WTC11 (cell line): ENCODE data around the gene HPCA. TPM values are rescaled to one million over a fixed set of nuclear protein-coding genes. Genes with fewer than 3 reads are reported as not detected.

Source experiments
- ATAC-seq: fragments of 200-7000 bp; cut with Tn5 transposase; 2 replicates; pipeline ENCODE4 v1.10.0; 2021; ENCODE audit warnings: mild to moderate bottlenecking, moderate library complexity
- CTCF ChIA-PET: fragments of 300-600 bp; sonication (Branson Sonifier 250); formaldehyde crosslinking; loops from one replicate; lab custom pipeline; 2021; ENCODE audit warnings: antibody characterized with exemption; lab: Charles Lee
- POLR2A ChIA-PET: fragments of 350-600 bp; sonication (Branson Sonifier 250); formaldehyde crosslinking; loops from one replicate; lab custom pipeline; 2021; ENCODE audit warnings: antibody characterized with exemption; lab: Charles Lee
- DNase-seq: peaks from one replicate; pipeline ENCODE4 v3.0.0; 2021; ENCODE audit warnings: low spot score
- H3K27ac Mint-ChIP-seq: 2 replicates; pipeline ENCODE4 v1.8.0; 2021; ENCODE audit warnings: mixed read lengths
- H3K27me3 Mint-ChIP-seq: 2 replicates; pipeline ENCODE4 v1.8.0; 2021; ENCODE audit warnings: low read depth, mild to moderate bottlenecking, moderate library complexity, mixed read lengths
- H3K36me3 Mint-ChIP-seq: 2 replicates; pipeline ENCODE4 v1.8.0; 2021; ENCODE audit warnings: mixed read lengths
- H3K4me1 Mint-ChIP-seq: 2 replicates; pipeline ENCODE4 v1.8.0; 2022; ENCODE audit warnings: mixed read lengths
- H3K4me3 Mint-ChIP-seq: 2 replicates; pipeline ENCODE4 v1.8.0; 2021; ENCODE audit warnings: mild to moderate bottlenecking, moderate library complexity, mixed read lengths
- H3K9me3 Mint-ChIP-seq: 2 replicates; pipeline ENCODE4 v1.8.0; 2021; ENCODE audit warnings: mixed read lengths
- CBFB ChIP-seq: sonication (generic); formaldehyde crosslinking; IDR thresholded peaks from 2 replicates; pipeline ENCODE4 v1.8.1; 2022; ENCODE audit warnings: mild to moderate bottlenecking, low read depth, missing genetic modification reagents
- CREM ChIP-seq: sonication (generic); formaldehyde crosslinking; IDR thresholded peaks from 2 replicates; pipeline ENCODE4 v1.8.1; 2022; ENCODE audit warnings: mild to moderate bottlenecking, missing genetic modification reagents, moderate library complexity
- ELF4 ChIP-seq: sonication (generic); formaldehyde crosslinking; IDR thresholded peaks from 2 replicates; pipeline ENCODE4 v1.8.1; 2022; ENCODE audit warnings: low read depth, mild to moderate bottlenecking, moderate library complexity, missing genetic modification reagents
- HMGA2 ChIP-seq: fragments of 250-450 bp; sonication (Bioruptor Pico); IDR thresholded peaks from 2 replicates; pipeline ENCODE4 v1.4.0; 2021; ENCODE audit warnings: mild to moderate bottlenecking, moderate library complexity
- IRF2 ChIP-seq: sonication (generic); formaldehyde crosslinking; IDR thresholded peaks from 2 replicates; pipeline ENCODE4 v1.8.0; 2022; ENCODE audit warnings: low read depth, missing genetic modification reagents, borderline replicate concordance
- JAZF1 ChIP-seq: fragments of 250-450 bp; sonication (Bioruptor Pico); IDR thresholded peaks from 2 replicates; pipeline ENCODE4 v1.9.0; 2021; ENCODE audit warnings: moderate library complexity, mild to moderate bottlenecking, inconsistent platforms
- RORB ChIP-seq: fragments of 250-450 bp; sonication (Bioruptor Pico); IDR thresholded peaks from 2 replicates; pipeline ENCODE4 v1.9.0; 2021; ENCODE audit warnings: mild to moderate bottlenecking
- TEAD4 ChIP-seq: sonication (generic); formaldehyde crosslinking; IDR thresholded peaks from 2 replicates; pipeline ENCODE4 v1.8.0; 2022; ENCODE audit warnings: mild to moderate bottlenecking, missing genetic modification reagents
- ZNF121 ChIP-seq: sonication (generic); formaldehyde crosslinking; IDR thresholded peaks from 2 replicates; pipeline ENCODE4 v1.8.0; 2023; ENCODE audit warnings: missing genetic modification reagents
- ZNF396 ChIP-seq: fragments of 250-450 bp; sonication (Bioruptor Pico); IDR thresholded peaks from 2 replicates; pipeline ENCODE4 v1.8.0; 2021; ENCODE audit warnings: mild to moderate bottlenecking, moderate library complexity, borderline replicate concordance
- ZNF671 ChIP-seq: fragments of 250-450 bp; sonication (Bioruptor Pico); IDR thresholded peaks from 2 replicates; pipeline ENCODE4 v1.8.0; 2021; ENCODE audit warnings: mild to moderate bottlenecking
- total RNA-seq: library from RNA; stranded (reverse); gene quantifications from 3 replicates; pipeline ENCODE4 v1.2.3, GENCODE V29; 2021
- TF ChIP-seq, protein P1 (sequence below): fragments of 250-450 bp; sonication (Bioruptor Pico); IDR thresholded peaks from 2 replicates; pipeline ENCODE4 v1.9.0; 2021; ENCODE audit warnings: mild to moderate bottlenecking
- TF ChIP-seq, protein P2 (sequence below): sonication (generic); formaldehyde crosslinking; IDR thresholded peaks from 2 replicates; pipeline ENCODE4 v1.8.1; 2022; ENCODE audit warnings: low read depth, missing genetic modification reagents, borderline replicate concordance
- TF ChIP-seq, protein P3 (sequence below): sonication (generic); formaldehyde crosslinking; conservative IDR thresholded peaks from 2 replicates; pipeline ENCODE4 v1.8.1; 2022; ENCODE audit warnings: mild to moderate bottlenecking, missing genetic modification reagents
- TF ChIP-seq, protein P4 (sequence below): fragments of 250-450 bp; sonication (Bioruptor Pico); IDR thresholded peaks from 2 replicates; pipeline ENCODE4 v1.9.0; 2021; ENCODE audit warnings: mild to moderate bottlenecking, borderline replicate concordance
- TF ChIP-seq, protein P5 (sequence below): sonication (generic); formaldehyde crosslinking; IDR thresholded peaks from 2 replicates; pipeline ENCODE4 v1.8.1; 2023; ENCODE audit warnings: mild to moderate bottlenecking, moderate library complexity, missing genetic modification reagents
- TF ChIP-seq, protein P6 (sequence below): sonication (generic); formaldehyde crosslinking; IDR thresholded peaks from 2 replicates; pipeline ENCODE4 v1.8.0; 2023; ENCODE audit warnings: missing genetic modification reagents, mild to moderate bottlenecking, borderline replicate concordance
- TF ChIP-seq, protein P7 (sequence below): sonication (generic); formaldehyde crosslinking; IDR thresholded peaks from 2 replicates; pipeline ENCODE4 v1.8.0; 2022; ENCODE audit warnings: mild to moderate bottlenecking, missing genetic modification reagents

The HPCA gene
- total RNA-seq, 1 experiment from 2014 or later, result 1.9 TPM

GRCh38 chr1:32870615-32871363 is 15.5 kb upstream of the HPCA start, which contains the start of gene FNDC5:
TSS of gene FNDC5 (minus strand) at chr1:32870912.
- ChIA-PET CTCF (interaction anchor here (0.6 to 4.6 kb wide), 7 partner anchors 9 to 159 kb away, joined by 3 to 45 read pairs (median 4); partner anchors contain the start of genes HPCA, S100PBP and YARS1), POLR2A (interaction anchor here (0.5 to 1.3 kb wide), 3 partner anchors 45 to 186 kb away, joined by 4 to 7 read pairs (median 5); partner anchors contain the start of genes S100PBP and YARS1)
- TF ChIP-seq, protein P1, sequence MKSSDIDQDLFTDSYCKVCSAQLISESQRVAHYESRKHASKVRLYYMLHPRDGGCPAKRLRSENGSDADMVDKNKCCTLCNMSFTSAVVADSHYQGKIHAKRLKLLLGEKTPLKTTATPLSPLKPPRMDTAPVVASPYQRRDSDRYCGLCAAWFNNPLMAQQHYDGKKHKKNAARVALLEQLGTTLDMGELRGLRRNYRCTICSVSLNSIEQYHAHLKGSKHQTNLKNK (CRISPR knock-in tag), result no peak
- TF ChIP-seq CREM (CRISPR knock-in tag), result no peak
- TF ChIP-seq ZNF121, result no peak
- TF ChIP-seq RORB (CRISPR knock-in tag), result no peak
- no peak for TF ChIP-seq JAZF1
- TF ChIP-seq HMGA2 (CRISPR knock-in tag), result no peak
- TF ChIP-seq, protein P2, sequence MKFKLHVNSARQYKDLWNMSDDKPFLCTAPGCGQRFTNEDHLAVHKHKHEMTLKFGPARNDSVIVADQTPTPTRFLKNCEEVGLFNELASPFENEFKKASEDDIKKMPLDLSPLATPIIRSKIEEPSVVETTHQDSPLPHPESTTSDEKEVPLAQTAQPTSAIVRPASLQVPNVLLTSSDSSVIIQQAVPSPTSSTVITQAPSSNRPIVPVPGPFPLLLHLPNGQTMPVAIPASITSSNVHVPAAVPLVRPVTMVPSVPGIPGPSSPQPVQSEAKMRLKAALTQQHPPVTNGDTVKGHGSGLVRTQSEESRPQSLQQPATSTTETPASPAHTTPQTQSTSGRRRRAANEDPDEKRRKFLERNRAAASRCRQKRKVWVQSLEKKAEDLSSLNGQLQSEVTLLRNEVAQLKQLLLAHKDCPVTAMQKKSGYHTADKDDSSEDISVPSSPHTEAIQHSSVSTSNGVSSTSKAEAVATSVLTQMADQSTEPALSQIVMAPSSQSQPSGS, result no peak
- no peak for TF ChIP-seq CBFB (CRISPR knock-in tag)
- TF ChIP-seq, protein P3, sequence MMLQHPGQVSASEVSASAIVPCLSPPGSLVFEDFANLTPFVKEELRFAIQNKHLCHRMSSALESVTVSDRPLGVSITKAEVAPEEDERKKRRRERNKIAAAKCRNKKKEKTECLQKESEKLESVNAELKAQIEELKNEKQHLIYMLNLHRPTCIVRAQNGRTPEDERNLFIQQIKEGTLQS, result no peak
- TF ChIP-seq, protein P4, sequence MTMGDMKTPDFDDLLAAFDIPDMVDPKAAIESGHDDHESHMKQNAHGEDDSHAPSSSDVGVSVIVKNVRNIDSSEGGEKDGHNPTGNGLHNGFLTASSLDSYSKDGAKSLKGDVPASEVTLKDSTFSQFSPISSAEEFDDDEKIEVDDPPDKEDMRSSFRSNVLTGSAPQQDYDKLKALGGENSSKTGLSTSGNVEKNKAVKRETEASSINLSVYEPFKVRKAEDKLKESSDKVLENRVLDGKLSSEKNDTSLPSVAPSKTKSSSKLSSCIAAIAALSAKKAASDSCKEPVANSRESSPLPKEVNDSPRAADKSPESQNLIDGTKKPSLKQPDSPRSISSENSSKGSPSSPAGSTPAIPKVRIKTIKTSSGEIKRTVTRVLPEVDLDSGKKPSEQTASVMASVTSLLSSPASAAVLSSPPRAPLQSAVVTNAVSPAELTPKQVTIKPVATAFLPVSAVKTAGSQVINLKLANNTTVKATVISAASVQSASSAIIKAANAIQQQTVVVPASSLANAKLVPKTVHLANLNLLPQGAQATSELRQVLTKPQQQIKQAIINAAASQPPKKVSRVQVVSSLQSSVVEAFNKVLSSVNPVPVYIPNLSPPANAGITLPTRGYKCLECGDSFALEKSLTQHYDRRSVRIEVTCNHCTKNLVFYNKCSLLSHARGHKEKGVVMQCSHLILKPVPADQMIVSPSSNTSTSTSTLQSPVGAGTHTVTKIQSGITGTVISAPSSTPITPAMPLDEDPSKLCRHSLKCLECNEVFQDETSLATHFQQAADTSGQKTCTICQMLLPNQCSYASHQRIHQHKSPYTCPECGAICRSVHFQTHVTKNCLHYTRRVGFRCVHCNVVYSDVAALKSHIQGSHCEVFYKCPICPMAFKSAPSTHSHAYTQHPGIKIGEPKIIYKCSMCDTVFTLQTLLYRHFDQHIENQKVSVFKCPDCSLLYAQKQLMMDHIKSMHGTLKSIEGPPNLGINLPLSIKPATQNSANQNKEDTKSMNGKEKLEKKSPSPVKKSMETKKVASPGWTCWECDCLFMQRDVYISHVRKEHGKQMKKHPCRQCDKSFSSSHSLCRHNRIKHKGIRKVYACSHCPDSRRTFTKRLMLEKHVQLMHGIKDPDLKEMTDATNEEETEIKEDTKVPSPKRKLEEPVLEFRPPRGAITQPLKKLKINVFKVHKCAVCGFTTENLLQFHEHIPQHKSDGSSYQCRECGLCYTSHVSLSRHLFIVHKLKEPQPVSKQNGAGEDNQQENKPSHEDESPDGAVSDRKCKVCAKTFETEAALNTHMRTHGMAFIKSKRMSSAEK, result no peak
- TF ChIP-seq, protein P5, sequence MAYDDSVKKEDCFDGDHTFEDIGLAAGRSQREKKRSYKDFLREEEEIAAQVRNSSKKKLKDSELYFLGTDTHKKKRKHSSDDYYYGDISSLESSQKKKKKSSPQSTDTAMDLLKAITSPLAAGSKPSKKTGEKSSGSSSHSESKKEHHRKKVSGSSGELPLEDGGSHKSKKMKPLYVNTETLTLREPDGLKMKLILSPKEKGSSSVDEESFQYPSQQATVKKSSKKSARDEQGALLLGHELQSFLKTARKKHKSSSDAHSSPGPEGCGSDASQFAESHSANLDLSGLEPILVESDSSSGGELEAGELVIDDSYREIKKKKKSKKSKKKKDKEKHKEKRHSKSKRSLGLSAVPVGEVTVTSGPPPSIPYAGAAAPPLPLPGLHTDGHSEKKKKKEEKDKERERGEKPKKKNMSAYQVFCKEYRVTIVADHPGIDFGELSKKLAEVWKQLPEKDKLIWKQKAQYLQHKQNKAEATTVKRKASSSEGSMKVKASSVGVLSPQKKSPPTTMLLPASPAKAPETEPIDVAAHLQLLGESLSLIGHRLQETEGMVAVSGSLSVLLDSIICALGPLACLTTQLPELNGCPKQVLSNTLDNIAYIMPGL (CRISPR knock-in tag), result no peak
- TF ChIP-seq TEAD4, result no peak
- no peak for TF ChIP-seq ELF4 (CRISPR knock-in tag)
- TF ChIP-seq ZNF671, result no peak
- peaks cover 39% of the 10 kb centered on the region for H3K27me3 Mint-ChIP-seq
- DNase-seq, result peak; percentile 56
- no peak within 1 kb of the TSS for H3K27ac Mint-ChIP-seq
- H3K9me3 Mint-ChIP-seq, result no peaks in the 10 kb centered on the region
- ATAC-seq, result peak; percentile 49
- peaks cover 32% of the 10 kb centered on the region for H3K4me1 Mint-ChIP-seq
- H3K4me3 Mint-ChIP-seq, result peak within 1 kb of the TSS; percentile 76
- no peaks in the 10 kb centered on the region for H3K36me3 Mint-ChIP-seq

- CTCF ChIA-PET, result interaction anchor here (0.6 to 4.6 kb wide), 13 partner anchors 9 to 215 kb away, joined by 3 to 45 read pairs (median 4); partner anchors contain the start of genes HPCA, S100PBP and YARS1
- POLR2A ChIA-PET, result interaction anchor here (0.5 to 1.3 kb wide), 3 partner anchors 44 to 185 kb away, joined by 4 to 7 read pairs (median 5); partner anchors contain the start of genes S100PBP and YARS1
- ATAC-seq (no peak), DNase-seq (no peak)
- Mint-ChIP-seq H3K4me3 (peak overlapping the region; percentile 68), H3K27me3 (peaks cover 39% of the 10 kb centered on the region), H3K27ac (no peak overlapping the region), H3K4me1 (peaks cover 38% of the 10 kb centered on the region), H3K9me3 (no peaks in the 10 kb centered on the region), H3K36me3 (no peaks in the 10 kb centered on the region)
- TF ChIP-seq, protein P6, sequence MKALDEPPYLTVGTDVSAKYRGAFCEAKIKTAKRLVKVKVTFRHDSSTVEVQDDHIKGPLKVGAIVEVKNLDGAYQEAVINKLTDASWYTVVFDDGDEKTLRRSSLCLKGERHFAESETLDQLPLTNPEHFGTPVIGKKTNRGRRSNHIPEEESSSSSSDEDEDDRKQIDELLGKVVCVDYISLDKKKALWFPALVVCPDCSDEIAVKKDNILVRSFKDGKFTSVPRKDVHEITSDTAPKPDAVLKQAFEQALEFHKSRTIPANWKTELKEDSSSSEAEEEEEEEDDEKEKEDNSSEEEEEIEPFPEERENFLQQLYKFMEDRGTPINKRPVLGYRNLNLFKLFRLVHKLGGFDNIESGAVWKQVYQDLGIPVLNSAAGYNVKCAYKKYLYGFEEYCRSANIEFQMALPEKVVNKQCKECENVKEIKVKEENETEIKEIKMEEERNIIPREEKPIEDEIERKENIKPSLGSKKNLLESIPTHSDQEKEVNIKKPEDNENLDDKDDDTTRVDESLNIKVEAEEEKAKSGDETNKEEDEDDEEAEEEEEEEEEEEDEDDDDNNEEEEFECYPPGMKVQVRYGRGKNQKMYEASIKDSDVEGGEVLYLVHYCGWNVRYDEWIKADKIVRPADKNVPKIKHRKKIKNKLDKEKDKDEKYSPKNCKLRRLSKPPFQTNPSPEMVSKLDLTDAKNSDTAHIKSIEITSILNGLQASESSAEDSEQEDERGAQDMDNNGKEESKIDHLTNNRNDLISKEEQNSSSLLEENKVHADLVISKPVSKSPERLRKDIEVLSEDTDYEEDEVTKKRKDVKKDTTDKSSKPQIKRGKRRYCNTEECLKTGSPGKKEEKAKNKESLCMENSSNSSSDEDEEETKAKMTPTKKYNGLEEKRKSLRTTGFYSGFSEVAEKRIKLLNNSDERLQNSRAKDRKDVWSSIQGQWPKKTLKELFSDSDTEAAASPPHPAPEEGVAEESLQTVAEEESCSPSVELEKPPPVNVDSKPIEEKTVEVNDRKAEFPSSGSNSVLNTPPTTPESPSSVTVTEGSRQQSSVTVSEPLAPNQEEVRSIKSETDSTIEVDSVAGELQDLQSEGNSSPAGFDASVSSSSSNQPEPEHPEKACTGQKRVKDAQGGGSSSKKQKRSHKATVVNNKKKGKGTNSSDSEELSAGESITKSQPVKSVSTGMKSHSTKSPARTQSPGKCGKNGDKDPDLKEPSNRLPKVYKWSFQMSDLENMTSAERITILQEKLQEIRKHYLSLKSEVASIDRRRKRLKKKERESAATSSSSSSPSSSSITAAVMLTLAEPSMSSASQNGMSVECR (CRISPR knock-in tag), result no peak
- TF ChIP-seq, protein P7, sequence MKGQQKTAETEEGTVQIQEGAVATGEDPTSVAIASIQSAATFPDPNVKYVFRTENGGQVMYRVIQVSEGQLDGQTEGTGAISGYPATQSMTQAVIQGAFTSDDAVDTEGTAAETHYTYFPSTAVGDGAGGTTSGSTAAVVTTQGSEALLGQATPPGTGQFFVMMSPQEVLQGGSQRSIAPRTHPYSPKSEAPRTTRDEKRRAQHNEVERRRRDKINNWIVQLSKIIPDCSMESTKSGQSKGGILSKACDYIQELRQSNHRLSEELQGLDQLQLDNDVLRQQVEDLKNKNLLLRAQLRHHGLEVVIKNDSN (CRISPR knock-in tag), result no peak
- TF ChIP-seq ZNF396, result no peak
- TF ChIP-seq IRF2 (CRISPR knock-in tag), result no peak
Observed at GRCh38 chr1:32871364-32872191, 14.7 kb upstream of the HPCA start.
